IgD-negative memory B cell (primary cell): ENCODE results near the gene KCNQ2. TPM values are rescaled to one million over a fixed set of nuclear protein-coding genes. Genes with fewer than 3 reads are reported as not detected.
"Not testable (repeated sequence)": the region's sequence is repeated elsewhere in the genome, so short reads cannot be mapped to it uniquely, and the experiment has no call there.

ENCODE experiments used
- H3K27ac Mint-ChIP-seq, 3 donors: one replicate each; pipeline ENCODE4 v1.8.0; 2020 to 2022; ENCODE audit warnings: mild to moderate bottlenecking in 3 of 3, mixed read lengths in 3 of 3, moderate library complexity in 1 of 3
- H3K27me3 Mint-ChIP-seq: one replicate; pipeline ENCODE4 v1.8.0; 2021; ENCODE audit warnings: mixed read lengths
- H3K36me3 Mint-ChIP-seq: one replicate; pipeline ENCODE4 v1.8.0; 2020; ENCODE audit warnings: mild to moderate bottlenecking, mixed read lengths
- H3K4me1 Mint-ChIP-seq, 3 donors: one replicate each; pipeline ENCODE4 v1.8.0; 2020 to 2022; ENCODE audit warnings: mixed read lengths in 3 of 3, mild to moderate bottlenecking in 1 of 3
- H3K4me3 Mint-ChIP-seq, 4 donors: one replicate each; pipeline ENCODE4 v1.8.0; 2020 to 2022; ENCODE audit warnings: mild to moderate bottlenecking in 4 of 4, mixed read lengths in 4 of 4, moderate library complexity in 3 of 4
- H3K9me3 Mint-ChIP-seq, 3 donors: one replicate each; pipeline ENCODE4 v1.8.0; 2020 to 2021; ENCODE audit warnings: mixed read lengths in 3 of 3, mild to moderate bottlenecking in 1 of 3
- polyA plus RNA-seq: library from polyadenylated mRNA; unstranded; fragments of 300-500 nt; fragmentation: Illumina TruSeq; gene quantifications from one replicate; pipeline ENCODE4 v1.2.3, GENCODE V29; 2021

KCNQ2 gene
- polyA plus RNA-seq, result 0.29 TPM

GRCh38 chr20:63471981-63472831 lies at the start of gene KCNQ2:
KCNQ2 (minus strand) TSS chr20:63472655; CDS start chr20:63472463, 192 bp downstream.
- Mint-ChIP-seq H3K27me3 (peaks cover 35% of the 10 kb centered on the region), H3K4me1 (peaks cover 0 to 5% (median 4%) of the 10 kb centered on the region in 3 donors), H3K27ac (no peak within 1 kb of the TSS), H3K9me3 (no peaks in the 10 kb centered on the region), H3K4me3 (peak within 1 kb of the TSS in 1 of 4 donors; percentile 41), H3K36me3 (no peaks in the 10 kb centered on the region)

- H3K9me3 Mint-ChIP-seq, result peaks cover 0 to 6% (median 0%) of the 10 kb centered on the region in 3 donors
- H3K27me3 Mint-ChIP-seq, result peaks cover 2% of the 10 kb centered on the region
- H3K36me3 Mint-ChIP-seq, result peaks cover 2% of the 10 kb centered on the region
- H3K4me3 Mint-ChIP-seq, result peak overlapping the region; percentile 81 to 91 (median 87)
- H3K27ac Mint-ChIP-seq, result peak overlapping the region in 1 of 3 donors; percentile 58
- H3K4me1 Mint-ChIP-seq, result peaks cover 4 to 11% (median 9%) of the 10 kb centered on the region in 3 donors
These were observed 49.1 kb upstream of the KCNQ2 start for GRCh38 chr20:63521602-63522001.

- Mint-ChIP-seq H3K36me3 (peaks cover 2% of the 10 kb centered on the region), H3K4me1 (peaks cover 4 to 11% (median 7%) of the 10 kb centered on the region in 3 donors), H3K27me3 (peaks cover 2% of the 10 kb centered on the region), H3K27ac (peak overlapping the region in 1 of 3 donors; percentile 73), H3K4me3 (peak overlapping the region; percentile 81 to 91 (median 87)), H3K9me3 (peaks cover 0 to 6% (median 0%) of the 10 kb centered on the region in 3 donors)
These were observed 48.6 kb upstream of the KCNQ2 start for GRCh38 chr20:63520934-63521601.

GRCh38 chr20:63520504-63520933 lies 48.1 kb upstream of the KCNQ2 start, which contains the start of gene PPDPF:
PPDPF (plus strand) TSS chr20:63520765; CDS start chr20:63521309, 544 bp downstream.
- peak within 1 kb of the TSS; percentile 81 to 93 (median 92) for H3K4me3 Mint-ChIP-seq
- peaks cover 4 to 11% (median 5%) of the 10 kb centered on the region in 3 donors for H3K4me1 Mint-ChIP-seq
- H3K27me3 Mint-ChIP-seq, result peaks cover 4% of the 10 kb centered on the region
- H3K9me3 Mint-ChIP-seq, result peaks cover 0 to 6% (median 0%) of the 10 kb centered on the region in 3 donors
- peaks cover 2% of the 10 kb centered on the region for H3K36me3 Mint-ChIP-seq
- H3K27ac Mint-ChIP-seq, result peak within 1 kb of the TSS in 2 of 3 donors; percentile 78 to 90

- Mint-ChIP-seq H3K36me3 (peaks cover 2% of the 10 kb centered on the region), H3K27ac (peak overlapping the region in 2 of 3 donors; percentile 27 to 78), H3K27me3 (peaks cover 5% of the 10 kb centered on the region), H3K4me1 (peaks cover 4 to 5% (median 5%) of the 10 kb centered on the region in 3 donors), H3K4me3 (peak overlapping the region; percentile 73 to 93 (median 86)), H3K9me3 (peaks cover 0 to 6% (median 2%) of the 10 kb centered on the region in 3 donors)
These were observed 47.4 kb upstream of the KCNQ2 start for GRCh38 chr20:63519668-63520503.

GRCh38 chr20:63518946-63519667 lies 46.7 kb upstream of the KCNQ2 start:
- Mint-ChIP-seq H3K27ac (peak overlapping the region in 2 of 3 donors; percentile 27 to 78), H3K9me3 (peaks cover 2 to 4% (median 4%) of the 10 kb centered on the region in 3 donors), H3K4me3 (peak overlapping the region; percentile 73 to 93 (median 86)), H3K4me1 (peaks cover 3 to 6% (median 4%) of the 10 kb centered on the region in 3 donors), H3K27me3 (peaks cover 5% of the 10 kb centered on the region), H3K36me3 (no peaks in the 10 kb centered on the region)

GRCh38 chr20:63518351-63518861 lies 46.0 kb upstream of the KCNQ2 start:
- H3K27me3 Mint-ChIP-seq, result peaks cover 8% of the 10 kb centered on the region
- peaks cover 3 to 6% (median 4%) of the 10 kb centered on the region in 3 donors for H3K4me1 Mint-ChIP-seq
- peak overlapping the region in 1 of 3 donors; percentile 78 for H3K27ac Mint-ChIP-seq
- peaks cover 2 to 7% (median 4%) of the 10 kb centered on the region in 3 donors for H3K9me3 Mint-ChIP-seq
- peak overlapping the region in 3 of 4 donors; percentile 44 to 85 (median 76) for H3K4me3 Mint-ChIP-seq
- H3K36me3 Mint-ChIP-seq, result no peaks in the 10 kb centered on the region

GRCh38 chr20:63517376-63518309 lies 45.2 kb upstream of the KCNQ2 start:
- Mint-ChIP-seq H3K36me3 (no peaks in the 10 kb centered on the region), H3K4me3 (peak overlapping the region in 1 of 4 donors; percentile 85), H3K27me3 (peaks cover 11% of the 10 kb centered on the region), H3K9me3 (peaks cover 2 to 10% (median 6%) of the 10 kb centered on the region in 3 donors), H3K27ac (peak overlapping the region in 1 of 3 donors; percentile 33), H3K4me1 (peaks cover 3 to 5% (median 4%) of the 10 kb centered on the region in 3 donors)

- H3K4me3 Mint-ChIP-seq, result peak overlapping the region in 2 of 4 donors; percentile 51 to 89
- not testable (repeated sequence) for H3K4me1 Mint-ChIP-seq, H3K36me3 Mint-ChIP-seq
- peaks cover 19% of the 10 kb centered on the region for H3K27me3 Mint-ChIP-seq
- H3K27ac Mint-ChIP-seq, result peak overlapping the region in 1 of 3 donors; percentile 58
- H3K9me3 Mint-ChIP-seq, result peaks cover 2 to 10% (median 7%) of the 10 kb centered on the region in 3 donors
These were observed 42.1 kb upstream of the KCNQ2 start for GRCh38 chr20:63514520-63514919.

- H3K27ac Mint-ChIP-seq, result peak overlapping the region in 1 of 3 donors; percentile 80
These were observed 40.8 kb upstream of the KCNQ2 start for GRCh38 chr20:63513207-63513606.

GRCh38 chr20:63509088-63509564 lies 36.7 kb upstream of the KCNQ2 start:
- H3K4me3 Mint-ChIP-seq, result no peak overlapping the region
- H3K36me3 Mint-ChIP-seq, result peaks cover 3% of the 10 kb centered on the region
- H3K4me1 Mint-ChIP-seq, result no peaks in the 10 kb centered on the region
- peaks cover under 1 to 16% (median 7%) of the 10 kb centered on the region in 3 donors for H3K9me3 Mint-ChIP-seq
- H3K27ac Mint-ChIP-seq, result no peak overlapping the region
- peaks cover 28% of the 10 kb centered on the region for H3K27me3 Mint-ChIP-seq

More at GRCh38 chr20:63513207-63513606, 40.8 kb upstream of the KCNQ2 start:
- Mint-ChIP-seq H3K4me3 (peak overlapping the region in 1 of 4 donors; percentile 22), H3K9me3 (peaks cover 2 to 10% (median 7%) of the 10 kb centered on the region in 3 donors), H3K27me3 (peaks cover 23% of the 10 kb centered on the region), H3K4me1 (peaks cover 0 to 2% (median 0%) of the 10 kb centered on the region in 3 donors), H3K36me3 (no peaks in the 10 kb centered on the region)

- Mint-ChIP-seq H3K36me3 (peaks cover 3% of the 10 kb centered on the region), H3K27ac (no peak overlapping the region), H3K4me1 (no peaks in the 10 kb centered on the region), H3K9me3 (peaks cover 3 to 13% (median 6%) of the 10 kb centered on the region in 3 donors), H3K27me3 (peaks cover 23% of the 10 kb centered on the region), H3K4me3 (no peak overlapping the region)
These were observed 35.8 kb upstream of the KCNQ2 start for GRCh38 chr20:63508072-63508768.
